DOHH2 (cell line): Measurements from ENCODE around the gene KIF5C.

Source experiments
- H3F3A ChIP-seq: fragments of 200-600 bp; sonication (generic), shearing (Covaris generic); 2 replicates; pipeline ENCODE4 v1.6.0; 2016; ENCODE audit warnings: antibody characterized with exemption, mild to moderate bottlenecking; ENCODE audit not compliant: control insufficient read depth, insufficient read depth
- H3K27ac ChIP-seq: fragments of 200-600 bp; sonication (generic); 2 replicates; pipeline ENCODE4 v1.5.1; 2014; ENCODE audit warnings: low read depth, mild to moderate bottlenecking, low read length, moderate library complexity
- H3K27me3 ChIP-seq: fragments of 200-600 bp; sonication (generic); 2 replicates; pipeline ENCODE4 v1.6.1; 2014; ENCODE audit warnings: mild to moderate bottlenecking, low read length, mixed read lengths; ENCODE audit not compliant: control insufficient read depth
- H3K36me3 ChIP-seq: fragments of 200-600 bp; sonication (generic); 2 replicates; pipeline ENCODE4 v1.6.1; 2014; ENCODE audit warnings: mild to moderate bottlenecking, low read length, moderate library complexity, mixed read lengths; ENCODE audit not compliant: control insufficient read depth
- H3K4me1 ChIP-seq: fragments of 200-600 bp; sonication (generic); 2 replicates; pipeline ENCODE4 v1.6.1; 2014; ENCODE audit warnings: mild to moderate bottlenecking, low read length, mixed read lengths; ENCODE audit not compliant: control insufficient read depth
- H3K4me2 ChIP-seq: fragments of 200-600 bp; sonication (generic); 2 replicates; pipeline ENCODE4 v1.6.0; 2014; ENCODE audit warnings: mild to moderate bottlenecking, low read length, moderate library complexity
- H3K4me3 ChIP-seq: fragments of 200-600 bp; sonication (generic); 2 replicates; pipeline ENCODE4 v1.5.1; 2014; ENCODE audit warnings: mild to moderate bottlenecking, low read length, mixed read lengths
- H3K79me2 ChIP-seq: fragments of 200-600 bp; sonication (generic); 2 replicates; pipeline ENCODE4 v1.6.1; 2014; ENCODE audit warnings: mild to moderate bottlenecking, low read length, mixed read lengths; ENCODE audit not compliant: control insufficient read depth
- H3K9me2 ChIP-seq: fragments of 200-600 bp; sonication (generic); replicated peaks from 2 replicates; pipeline ENCODE4 v1.6.1; 2014; ENCODE audit warnings: mild to moderate bottlenecking, low read length, mixed read lengths; ENCODE audit not compliant: control insufficient read depth
- H3K9me3 ChIP-seq: fragments of 200-600 bp; sonication (generic); 2 replicates; pipeline ENCODE4 v1.6.1; 2014; ENCODE audit warnings: antibody characterized with exemption, low read length, mixed read lengths; ENCODE audit not compliant: control insufficient read depth, insufficient read depth
- H4K20me1 ChIP-seq: fragments of 200-600 bp; sonication (generic); 2 replicates; pipeline ENCODE4 v1.6.0; 2014; ENCODE audit warnings: low read depth, mild to moderate bottlenecking, antibody characterized with exemption, low read length, moderate library complexity; ENCODE audit not compliant: control insufficient read depth, insufficient read depth
- CTCF ChIP-seq: fragments of 200-600 bp; sonication (generic); IDR thresholded peaks from one replicate; pipeline ENCODE4 v1.5.1; 2014; ENCODE audit warnings: antibody characterized with exemption, mild to moderate bottlenecking, low read depth, low read length; ENCODE audit not compliant: poor library complexity, severe bottlenecking
- EZH2phosphoT487 ChIP-seq: fragments of 200-600 bp; sonication (generic); IDR thresholded peaks from 2 replicates; pipeline ENCODE4 v1.6.1; 2017; ENCODE audit warnings: borderline replicate concordance, mild to moderate bottlenecking, antibody characterized with exemption, low read length, moderate library complexity, mixed read lengths

Gene KIF5C

GRCh38 chr2:148970385-148970784 is 95.4 kb downstream of the KIF5C start:
- Histone ChIP-seq H3K9me3 (no peaks in the 10 kb centered on the region), H3K4me1 (no peaks in the 10 kb centered on the region), H3F3A (no peaks in the 10 kb centered on the region), H4K20me1 (no peaks in the 10 kb centered on the region), H3K79me2 (no peaks in the 10 kb centered on the region), H3K9me2 (no peaks in the 10 kb centered on the region), H3K27ac (no peak overlapping the region), H3K4me2 (no peak overlapping the region), H3K27me3 (no peaks in the 10 kb centered on the region), H3K4me3 (no peak overlapping the region), H3K36me3 (peaks cover 11% of the 10 kb centered on the region)
- no peak for TF ChIP-seq CTCF
- TF ChIP-seq EZH2phosphoT487 = no peak

GRCh38 chr2:148971547-148971946 is 96.5 kb downstream of the KIF5C start:
- H3K27ac ChIP-seq = no peak overlapping the region
- TF ChIP-seq EZH2phosphoT487 = no peak
- TF ChIP-seq CTCF = no peak
- peaks cover 11% of the 10 kb centered on the region for H3K36me3 ChIP-seq
- H3K4me1 ChIP-seq = no peaks in the 10 kb centered on the region
- H3K27me3 ChIP-seq = no peaks in the 10 kb centered on the region
- no peak overlapping the region for H3K4me2 ChIP-seq
- H3K4me3 ChIP-seq = no peak overlapping the region
- H3K79me2 ChIP-seq = no peaks in the 10 kb centered on the region
- no peaks in the 10 kb centered on the region for H4K20me1 ChIP-seq
- no peaks in the 10 kb centered on the region for H3F3A ChIP-seq
- no peaks in the 10 kb centered on the region for H3K9me2 ChIP-seq
- no peaks in the 10 kb centered on the region for H3K9me3 ChIP-seq

GRCh38 chr2:148974095-148974494 is 99.1 kb downstream of the KIF5C start:
- Histone ChIP-seq H3K4me2 (no peak overlapping the region), H3K4me1 (no peaks in the 10 kb centered on the region), H3K27me3 (no peaks in the 10 kb centered on the region), H3K79me2 (no peaks in the 10 kb centered on the region), H4K20me1 (no peaks in the 10 kb centered on the region), H3K36me3 (peaks cover 11% of the 10 kb centered on the region), H3K9me3 (no peaks in the 10 kb centered on the region), H3K9me2 (no peaks in the 10 kb centered on the region), H3K27ac (no peak overlapping the region), H3F3A (no peaks in the 10 kb centered on the region), H3K4me3 (no peak overlapping the region)
- no peak for TF ChIP-seq CTCF
- no peak for TF ChIP-seq EZH2phosphoT487
